Psoas muscle (tissue), 8 donors: Measurements from ENCODE around the gene IFT74. TPM values are rescaled to one million over a fixed set of nuclear protein-coding genes. Genes with fewer than 3 reads are reported as not detected.

ENCODE experiments used
- ATAC-seq, 4 donors: fragments of 200-7000 bp; cut with Tn5 transposase; one replicate each; pipeline ENCODE4 v1.9.1; 2020; ENCODE audit warnings: moderate library complexity in 3 of 4, mild to moderate bottlenecking in 2 of 4
- DNase-seq, 2 donors: peaks; one replicate each; pipeline ENCODE4 v3.0.0-alpha.2; 2020
- H3K27ac ChIP-seq: fragments of 200-600 bp; one replicate; pipeline ENCODE4 v1.8.0; 2022
- H3K27me3 ChIP-seq, 3 donors: fragments of 200-600 bp in 1 of 3; one replicate each; pipeline versions ENCODE4 v1.6.1 to v1.8.0; 2013 to 2022; ENCODE audit warnings: low read length in 2 of 3, mild to moderate bottlenecking in 2 of 3, moderate library complexity in 1 of 3; ENCODE audit not compliant: insufficient read depth in 3 of 3
- H3K36me3 ChIP-seq, 2 donors: fragments of 200-600 bp in 1 of 2; one replicate each; pipeline versions ENCODE4 v1.6.1 to v1.8.0; 2013 to 2022; ENCODE audit warnings: low read depth in 1 of 2, mild to moderate bottlenecking in 1 of 2, moderate library complexity in 1 of 2; ENCODE audit not compliant: insufficient read depth in 1 of 2
- H3K4me1 ChIP-seq: fragments of 200-600 bp; one replicate; pipeline ENCODE4 v1.8.0; 2022
- H3K4me3 ChIP-seq: fragments of 200-600 bp; one replicate; pipeline ENCODE4 v1.8.0; 2022; ENCODE audit warnings: mild to moderate bottlenecking
- H3K9me3 ChIP-seq: fragments of 200-600 bp; one replicate; pipeline ENCODE4 v1.8.0; 2022
- CTCF ChIP-seq: fragments of 200-600 bp; IDR thresholded peaks from one replicate; pipeline ENCODE4 v1.8.0; 2022; ENCODE audit warnings: antibody characterized with exemption
- WGBS, 3 donors: extraction: QIAGEN DNeasy Blood & Tissue Kit; methylation state at CpG; one replicate each; pipeline versions ENCODE4 v1.1.6 to v1.1.7; 2013; 5-methylcytosine and 5-hydroxymethylcytosine counted together
- intact Hi-C, 2 donors: fragments of 100-400 bp; cut with DNase I; formaldehyde crosslinking; loops; one replicate each; pipeline versions ENCODE4 v1.11.0 to v1.14.2; 2022
- polyA plus RNA-seq, 3 donors: library from polyadenylated mRNA; stranded (reverse); fragments of 200-250 nt; gene quantifications; one replicate each; pipeline ENCODE4 v1.2.3, GENCODE V29; 2013
- total RNA-seq, 4 donors: library from RNA; stranded (reverse); fragmentation: NEBNext Ultra II Directional in 2 of 4; extraction: Animal tissue kit (Norgen Biotek cat#: 25700) in 2 of 4; gene quantifications; one replicate each; pipeline versions ENCODE4 v1.2.1 to v1.2.4, GENCODE V29; 2021 to 2023
- donor health status: healthy with polysubstance abuse.
- donor health status: DM: no; HTN: no; CAD: no; lungs with moderate emphysema.
- donor health status: Bipolar disorder and iron deficiency.
- donor health status: healthy.
- donor health status: DM: yes; HTN: yes; CAD: no.
- donor health status: DM: no; HTN: no; CAD: no.
- donor health status: DM: no; HTN: no; CAD: no.
- donor health status: DM: yes; HTN: yes; CAD: no.

IFT74 gene
- total and polyA plus RNA-seq, 7 donors: 3.1 to 14.2 (median 7.9) TPM

- H3K9me3 ChIP-seq: no peaks in the 10 kb centered on the region
- peak; percentile 69 to 89 (median 80) for ATAC-seq
- H3K4me3 ChIP-seq: no peak overlapping the region
- peaks cover 0 to 4% of the 10 kb centered on the region in 2 donors for H3K36me3 ChIP-seq
- H3K27me3 ChIP-seq: no peaks in the 10 kb centered on the region
- DNase-seq: peak in 1 of 2 donors; percentile 25
- intact Hi-C loops: loop anchor here in 1 of 2 donors (10.0 kb wide), 1 partner anchor 171 kb away; no protein-coding TSS in a partner anchor
- 4 to 8% (median 5%) methylated on average over 4 of the region's 4 CpGs for WGBS, 3 donors
- no peak overlapping the region for H3K27ac ChIP-seq
- TF ChIP-seq CTCF: peak; percentile 85
- H3K4me1 ChIP-seq: no peaks in the 10 kb centered on the region
Observed at GRCh38 chr9:27033815-27034403, 77.7 kb downstream of the IFT74 start.

GRCh38 chr9:27037499-27037898 is 81.3 kb downstream of the IFT74 start:
- H3K27ac ChIP-seq: no peak overlapping the region
- H3K9me3 ChIP-seq: no peaks in the 10 kb centered on the region
- H3K27me3 ChIP-seq: no peaks in the 10 kb centered on the region
- peaks cover 0 to 4% of the 10 kb centered on the region in 2 donors for H3K36me3 ChIP-seq
- 90 to 94% (median 90%) methylated on average over 2 of the region's 2 CpGs for WGBS, 3 donors
- no peak for ATAC-seq
- intact Hi-C loops: loop anchor here (5.0 to 10.0 kb wide), 3 partner anchors 167 to 235 kb away; no protein-coding TSS in a partner anchor
- no peak for DNase-seq
- no peaks in the 10 kb centered on the region for H3K4me1 ChIP-seq
- H3K4me3 ChIP-seq: no peak overlapping the region
- no peak for TF ChIP-seq CTCF

- TF ChIP-seq CTCF: no peak
- Histone ChIP-seq H3K27ac (no peak overlapping the region), H3K36me3 (peaks cover 0 to 4% of the 10 kb centered on the region in 2 donors), H3K4me1 (no peaks in the 10 kb centered on the region), H3K4me3 (no peak overlapping the region), H3K9me3 (no peaks in the 10 kb centered on the region), H3K27me3 (no peaks in the 10 kb centered on the region)
- intact Hi-C loops: no loop called here
- ATAC-seq: no peak
- no peak for DNase-seq
Observed at GRCh38 chr9:27041746-27042145, 85.5 kb downstream of the IFT74 start.

- intact Hi-C loops: no loop called here
- no peak for ATAC-seq
- 63 to 83% (median 76%) methylated on average over 1 of the region's 1 CpG for WGBS, 3 donors
Observed at GRCh38 chr9:27042476-27042875, 86.3 kb downstream of the IFT74 start.

More at GRCh38 chr9:27042476-27042875, 86.3 kb downstream of the IFT74 start:
- Histone ChIP-seq H3K27me3 (no peaks in the 10 kb centered on the region), H3K9me3 (no peaks in the 10 kb centered on the region), H3K4me3 (no peak overlapping the region), H3K27ac (no peak overlapping the region), H3K4me1 (no peaks in the 10 kb centered on the region), H3K36me3 (peaks cover 0 to 4% of the 10 kb centered on the region in 2 donors)
- no peak for TF ChIP-seq CTCF
- DNase-seq: no peak
